OCI-LY1 (cell line): Measurements from ENCODE around the gene PUM1.

Experiments used
- EZH2 ChIP-seq: fragments of 200-600 bp; sonication (generic), shearing (Covaris generic); IDR thresholded peaks from 2 replicates; pipeline ENCODE4 v1.8.0; 2017; ENCODE audit warnings: borderline replicate concordance, mixed run types, mild to moderate bottlenecking, antibody characterized with exemption, low read length, moderate library complexity, mixed read lengths
- TF ChIP-seq, protein P1 (sequence below): fragments of 200-600 bp; sonication (generic), shearing (Covaris generic); IDR thresholded peaks from 2 replicates; pipeline ENCODE4 v1.5.1; 2017; ENCODE audit warnings: mild to moderate bottlenecking, antibody characterized with exemption, low read length, moderate library complexity, mixed read lengths

DNA sequence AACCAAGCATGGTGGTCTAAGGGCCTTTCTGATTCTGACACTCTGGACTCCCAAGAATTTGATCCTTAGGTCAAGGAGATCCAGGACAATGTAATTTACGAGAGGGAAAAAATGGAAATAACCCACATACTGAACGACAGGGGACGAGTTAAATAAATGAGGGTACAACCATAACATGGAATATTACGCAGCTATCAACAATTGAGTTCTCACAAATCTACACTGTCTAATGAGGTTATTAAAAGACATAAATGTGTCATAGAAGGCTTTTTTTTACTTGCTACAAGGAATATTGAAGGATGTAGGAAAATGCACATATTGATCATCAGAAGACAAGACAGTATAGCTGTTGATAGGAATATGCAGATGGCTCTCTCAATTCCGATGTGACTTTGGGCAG, 180.8 kb downstream of the PUM1 start:
- TF ChIP-seq, protein P1, sequence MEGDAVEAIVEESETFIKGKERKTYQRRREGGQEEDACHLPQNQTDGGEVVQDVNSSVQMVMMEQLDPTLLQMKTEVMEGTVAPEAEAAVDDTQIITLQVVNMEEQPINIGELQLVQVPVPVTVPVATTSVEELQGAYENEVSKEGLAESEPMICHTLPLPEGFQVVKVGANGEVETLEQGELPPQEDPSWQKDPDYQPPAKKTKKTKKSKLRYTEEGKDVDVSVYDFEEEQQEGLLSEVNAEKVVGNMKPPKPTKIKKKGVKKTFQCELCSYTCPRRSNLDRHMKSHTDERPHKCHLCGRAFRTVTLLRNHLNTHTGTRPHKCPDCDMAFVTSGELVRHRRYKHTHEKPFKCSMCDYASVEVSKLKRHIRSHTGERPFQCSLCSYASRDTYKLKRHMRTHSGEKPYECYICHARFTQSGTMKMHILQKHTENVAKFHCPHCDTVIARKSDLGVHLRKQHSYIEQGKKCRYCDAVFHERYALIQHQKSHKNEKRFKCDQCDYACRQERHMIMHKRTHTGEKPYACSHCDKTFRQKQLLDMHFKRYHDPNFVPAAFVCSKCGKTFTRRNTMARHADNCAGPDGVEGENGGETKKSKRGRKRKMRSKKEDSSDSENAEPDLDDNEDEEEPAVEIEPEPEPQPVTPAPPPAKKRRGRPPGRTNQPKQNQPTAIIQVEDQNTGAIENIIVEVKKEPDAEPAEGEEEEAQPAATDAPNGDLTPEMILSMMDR, result no peak
- TF ChIP-seq EZH2, result no peak
